ENCODE data around the gene TTPAL. TPM values are rescaled to one million over a fixed set of nuclear protein-coding genes. Genes with fewer than 3 reads are reported as not detected.

TTPAL gene
- total RNA-seq, 4 donors from 2014 or later: 14.2 to 27.7 (median 22.3) TPM

- H3K4me3 ChIP-seq (replicated peaks in 1 of 3): peak overlapping the region; percentile 18 to 91 (median 90)
- DNase-seq: peak; percentile 25 to 36
- no peaks in the 10 kb centered on the region for H3K27me3 ChIP-seq
- intact Hi-C loops (cut with DNase I): loop anchor here (10.0 kb wide), 1 partner anchor 72 kb away; no protein-coding TSS in a partner anchor
- no peaks in the 10 kb centered on the region for H3K9me3 ChIP-seq
- no peaks in the 10 kb centered on the region for H3K36me3 ChIP-seq
- TF ChIP-seq CTCF (IDR thresholded peaks at IDR 0.05) (no peak), POLR2A (IDR thresholded peaks at IDR 0.05) (peak in 1 of 2 donors; percentile 8)
- H3K4me1 ChIP-seq: peaks cover 8 to 23% of the 10 kb centered on the region in 2 donors
- H3K27ac ChIP-seq: peak overlapping the region; percentile 6 to 93 (median 78)
- WGBS, 2 donors: 18% methylated on average over 11 of the region's 11 CpGs
Measured at GRCh38 chr20:44532259-44532980, 56.7 kb downstream of the TTPAL start.

- 85 to 89% methylated on average over 2 of the region's 2 CpGs for WGBS, 2 donors
- H3K4me3 ChIP-seq (replicated peaks in 1 of 3): no peak overlapping the region
- no peaks in the 10 kb centered on the region for H3K9me3 ChIP-seq
- intact Hi-C loops (cut with DNase I): loop anchor here (10.0 kb wide), 1 partner anchor 72 kb away; no protein-coding TSS in a partner anchor
- no peaks in the 10 kb centered on the region for H3K27me3 ChIP-seq
- H3K36me3 ChIP-seq: no peaks in the 10 kb centered on the region
- peak overlapping the region in 2 of 3 donors; percentile 6 to 93 for H3K27ac ChIP-seq
- no peak for DNase-seq
- H3K4me1 ChIP-seq: peaks cover 8 to 23% of the 10 kb centered on the region in 2 donors
- TF ChIP-seq POLR2A (IDR thresholded peaks at IDR 0.05): no peak
- TF ChIP-seq CTCF (IDR thresholded peaks at IDR 0.05): no peak
Measured at GRCh38 chr20:44532981-44533331, 57.3 kb downstream of the TTPAL start.

GRCh38 chr20:44533928-44534327, 58.3 kb downstream of the TTPAL start:
- Histone ChIP-seq H3K4me3 (replicated peaks in 1 of 3) (no peak overlapping the region), H3K27me3 (no peaks in the 10 kb centered on the region), H3K9me3 (no peaks in the 10 kb centered on the region), H3K4me1 (peaks cover 8 to 23% of the 10 kb centered on the region in 2 donors), H3K36me3 (no peaks in the 10 kb centered on the region), H3K27ac (peak overlapping the region in 1 of 3 donors; percentile 7)
- DNase-seq: no peak
- intact Hi-C loops (cut with DNase I): loop anchor here (10.0 kb wide), 1 partner anchor 71 kb away; no protein-coding TSS in a partner anchor
- no peak for TF ChIP-seq CTCF (IDR thresholded peaks at IDR 0.05)
- no peak for TF ChIP-seq POLR2A (IDR thresholded peaks at IDR 0.05)
- WGBS, 2 donors: 80 to 84% methylated on average over 4 of the region's 4 CpGs

GRCh38 chr20:44536175-44536574, 60.5 kb downstream of the TTPAL start:
- 92 to 95% methylated on average over 3 of the region's 3 CpGs for WGBS, 2 donors
- intact Hi-C loops (cut with DNase I): loop anchor here (10.0 kb wide), 1 partner anchor 69 kb away; no protein-coding TSS in a partner anchor
- no peak for TF ChIP-seq CTCF (IDR thresholded peaks at IDR 0.05)
- no peak for TF ChIP-seq POLR2A (IDR thresholded peaks at IDR 0.05)
- Histone ChIP-seq H3K36me3 (no peaks in the 10 kb centered on the region), H3K4me1 (peaks cover 8 to 22% of the 10 kb centered on the region in 2 donors), H3K9me3 (no peaks in the 10 kb centered on the region), H3K4me3 (replicated peaks in 1 of 3) (no peak overlapping the region), H3K27ac (no peak overlapping the region), H3K27me3 (no peaks in the 10 kb centered on the region)
- no peak for DNase-seq

- intact Hi-C loops (cut with DNase I): loop anchor here (10.0 kb wide), 1 partner anchor 67 kb away; no protein-coding TSS in a partner anchor
Measured at GRCh38 chr20:44537993-44538392, 62.3 kb downstream of the TTPAL start.

More at GRCh38 chr20:44537993-44538392, 62.3 kb downstream of the TTPAL start:
- TF ChIP-seq CTCF (IDR thresholded peaks at IDR 0.05): peak in 1 of 6 experiments; percentile 11
- no peak for TF ChIP-seq POLR2A (IDR thresholded peaks at IDR 0.05)
- H3K4me3 ChIP-seq (replicated peaks in 1 of 3): no peak overlapping the region
- WGBS, 2 donors: 76 to 78% methylated on average over 1 of the region's 1 CpG
- H3K9me3 ChIP-seq: no peaks in the 10 kb centered on the region
- no peak overlapping the region for H3K27ac ChIP-seq
- DNase-seq: no peak
- no peaks in the 10 kb centered on the region for H3K36me3 ChIP-seq
- H3K4me1 ChIP-seq: peaks cover 10 to 17% of the 10 kb centered on the region in 2 donors
- H3K27me3 ChIP-seq: no peaks in the 10 kb centered on the region
